H9 (cell line): ENCODE results near the gene ZNF547. TPM values are rescaled to one million over a fixed set of nuclear protein-coding genes. Genes with fewer than 3 reads are reported as not detected.

Experiments
- DNase-seq: peaks from one replicate; pipeline ENCODE4 v3.0.0-alpha.2; 2017
- H2AFZ ChIP-seq: one replicate; pipeline ENCODE4 v1.6.1; 2013; ENCODE audit warnings: mild to moderate bottlenecking, low read length, control low read depth, moderate library complexity
- H2AK5ac ChIP-seq: 2 replicates; pipeline ENCODE4 v1.6.1; 2013; ENCODE audit warnings: low read length, control low read depth, mixed read lengths; ENCODE audit not compliant: insufficient read length
- H2BK120ac ChIP-seq: one replicate; pipeline ENCODE4 v1.6.1; 2013; ENCODE audit warnings: low read depth, mild to moderate bottlenecking, low read length, control low read depth, inconsistent platforms; ENCODE audit not compliant: poor library complexity, severe bottlenecking
- H2BK12ac ChIP-seq: 2 replicates; pipeline ENCODE4 v1.6.1; 2013; ENCODE audit warnings: low read length, control low read depth, mixed read lengths, low read depth; ENCODE audit not compliant: insufficient read length
- H2BK15ac ChIP-seq: 2 replicates; pipeline ENCODE4 v1.6.1; 2013; ENCODE audit warnings: low read depth, low read length, control low read depth
- H2BK20ac ChIP-seq: one replicate; pipeline ENCODE4 v1.6.1; 2013; ENCODE audit warnings: low read depth, mild to moderate bottlenecking, low read length, control low read depth, inconsistent platforms; ENCODE audit not compliant: poor library complexity, severe bottlenecking
- H2BK5ac ChIP-seq: 2 replicates; pipeline ENCODE4 v1.6.1; 2013; ENCODE audit warnings: low read length, control low read depth, mixed read lengths; ENCODE audit not compliant: insufficient read length
- H3K14ac ChIP-seq: 2 replicates; pipeline ENCODE4 v1.6.1; 2013; ENCODE audit warnings: low read length, control low read depth; ENCODE audit not compliant: insufficient read depth
- H3K18ac ChIP-seq: 2 replicates; pipeline ENCODE4 v1.6.1; 2013; ENCODE audit warnings: low read depth, mild to moderate bottlenecking, mixed read lengths, low read length, control low read depth; ENCODE audit not compliant: insufficient read length
- H3K23ac ChIP-seq: 2 replicates; pipeline ENCODE4 v1.6.1; 2013; ENCODE audit warnings: low read length, control low read depth, mixed read lengths, low read depth; ENCODE audit not compliant: insufficient read length
- H3K23me2 ChIP-seq: 2 replicates; pipeline ENCODE4 v1.6.1; 2013; ENCODE audit warnings: low read depth, mild to moderate bottlenecking, mixed read lengths, low read length, control low read depth; ENCODE audit not compliant: insufficient read length, poor library complexity, severe bottlenecking
- H3K27ac ChIP-seq: 2 replicates; pipeline ENCODE4 v1.5.1; 2013; ENCODE audit warnings: low read length, control low read depth, mixed read lengths, low read depth; ENCODE audit not compliant: insufficient read length
- H3K27me3 ChIP-seq: 2 replicates; pipeline ENCODE4 v1.6.1; 2013; ENCODE audit warnings: low read length, control low read depth, inconsistent platforms; ENCODE audit not compliant: insufficient read depth
- H3K4ac ChIP-seq: 2 replicates; pipeline ENCODE4 v1.6.1; 2013; ENCODE audit warnings: low read depth, mild to moderate bottlenecking, control low read depth, inconsistent platforms, low read length, moderate library complexity
- H3K4me1 ChIP-seq: 2 replicates; pipeline ENCODE4 v1.6.1; 2013; ENCODE audit warnings: low read length, control low read depth, inconsistent platforms; ENCODE audit not compliant: insufficient read depth
- H3K4me2 ChIP-seq: 2 replicates; pipeline ENCODE4 v1.6.1; 2013; ENCODE audit warnings: low read length, control low read depth, mixed read lengths; ENCODE audit not compliant: insufficient read length, insufficient read depth
- H3K56ac ChIP-seq: 2 replicates; pipeline ENCODE4 v1.6.1; 2013; ENCODE audit warnings: low read depth, mild to moderate bottlenecking, mixed read lengths, low read length, control low read depth; ENCODE audit not compliant: insufficient read length
- H3K79me1 ChIP-seq: 2 replicates; pipeline ENCODE4 v1.6.1; 2013; ENCODE audit warnings: low read depth, mild to moderate bottlenecking, moderate library complexity, low read length, control low read depth, inconsistent platforms; ENCODE audit not compliant: insufficient read depth, poor library complexity, severe bottlenecking
- H3K79me2 ChIP-seq: 2 replicates; pipeline ENCODE4 v1.6.1; 2013; ENCODE audit warnings: low read length, control low read depth, inconsistent platforms; ENCODE audit not compliant: insufficient read depth
- H3K9ac ChIP-seq: 2 replicates; pipeline ENCODE4 v1.6.1; 2013; ENCODE audit warnings: low read length, control low read depth, mixed read lengths; ENCODE audit not compliant: insufficient read length; ENCODE audit errors: extremely low read depth
- H3K9me3 ChIP-seq: one replicate; pipeline ENCODE4 v1.6.1; 2013; ENCODE audit warnings: low read depth, low read length, inconsistent platforms; ENCODE audit not compliant: control insufficient read depth
- H3T11ph ChIP-seq: one replicate; pipeline ENCODE4 v1.6.1; 2013; ENCODE audit warnings: mild to moderate bottlenecking, low read length, control low read depth, inconsistent platforms
- H4K20me1 ChIP-seq: one replicate; pipeline ENCODE4 v1.6.1; 2013; ENCODE audit not compliant: control insufficient read depth, insufficient read length, insufficient read depth
- H4K5ac ChIP-seq: 2 replicates; pipeline ENCODE4 v1.6.1; 2013; ENCODE audit warnings: low read depth, mild to moderate bottlenecking, mixed read lengths, low read length, control low read depth; ENCODE audit not compliant: insufficient read length
- H4K8ac ChIP-seq: replicated peaks from 2 replicates; pipeline ENCODE4 v1.6.1; 2013; ENCODE audit warnings: low read length, control low read depth, mixed read lengths, low read depth; ENCODE audit not compliant: insufficient read length
- H4K91ac ChIP-seq: 2 replicates; pipeline ENCODE4 v1.6.1; 2013; ENCODE audit warnings: low read depth, mild to moderate bottlenecking, moderate library complexity, mixed read lengths, low read length, control low read depth; ENCODE audit not compliant: insufficient read length
- H3K27ac Mint-ChIP-seq, 3 experiments: 2 replicates in 2 of 3; 3 replicates in 1 of 3; pipeline ENCODE4 v1.8.0; 2020 to 2021; ENCODE audit warnings: mixed read lengths in 3 of 3, mild to moderate bottlenecking in 1 of 3, moderate library complexity in 1 of 3
- H3K27me3 Mint-ChIP-seq: 2 replicates; pipeline ENCODE4 v1.8.0; 2021; ENCODE audit warnings: low read depth, mild to moderate bottlenecking, moderate library complexity, mixed read lengths
- H3K36me3 Mint-ChIP-seq, 3 experiments: 2 replicates in 2 of 3; 3 replicates in 1 of 3; pipeline ENCODE4 v1.8.0; 2020 to 2021; ENCODE audit warnings: low read depth in 3 of 3, mixed read lengths in 3 of 3; ENCODE audit not compliant: insufficient read depth in 1 of 3
- H3K4me1 Mint-ChIP-seq, 2 experiments: 2 replicates each; pipeline ENCODE4 v1.8.0; 2020; ENCODE audit warnings: mixed read lengths in 2 of 2
- H3K4me3 Mint-ChIP-seq, 2 experiments: 2 replicates in 1 of 2; 3 replicates in 1 of 2; pipeline ENCODE4 v1.8.0; 2020 to 2021; ENCODE audit warnings: mild to moderate bottlenecking in 2 of 2, mixed read lengths in 2 of 2, moderate library complexity in 1 of 2
- H3K9me3 Mint-ChIP-seq, 2 experiments: 2 replicates in 1 of 2; 3 replicates in 1 of 2; pipeline ENCODE4 v1.8.0; 2020; ENCODE audit warnings: mild to moderate bottlenecking in 2 of 2, mixed read lengths in 2 of 2, moderate library complexity in 1 of 2
- WGBS: extraction: QIAGEN DNeasy Blood & Tissue Kit; methylation state at CpG from one replicate; pipeline ENCODE4 v1.1.7; 2013; ENCODE audit warnings: missing lambda C conversion rate, low lambda C conversion rate, mixed read lengths; ENCODE audit not compliant: insufficient read length; ENCODE audit errors: extremely low coverage; 5-methylcytosine and 5-hydroxymethylcytosine counted together
- total RNA-seq: library from RNA; stranded (reverse); gene quantifications from 2 replicates; pipeline ENCODE4 v1.2.1, GENCODE V29; 2021
- TF ChIP-seq, protein P1 (sequence below): fragments of 200-600 bp; sonication (generic); conservative IDR thresholded peaks from 3 replicates; pipeline ENCODE4 v1.8.0; 2021; ENCODE audit warnings: antibody characterized with exemption, mild to moderate bottlenecking

ZNF547 gene
- total RNA-seq, 1 experiment from 2014 or later = 3.8 TPM

DNA sequence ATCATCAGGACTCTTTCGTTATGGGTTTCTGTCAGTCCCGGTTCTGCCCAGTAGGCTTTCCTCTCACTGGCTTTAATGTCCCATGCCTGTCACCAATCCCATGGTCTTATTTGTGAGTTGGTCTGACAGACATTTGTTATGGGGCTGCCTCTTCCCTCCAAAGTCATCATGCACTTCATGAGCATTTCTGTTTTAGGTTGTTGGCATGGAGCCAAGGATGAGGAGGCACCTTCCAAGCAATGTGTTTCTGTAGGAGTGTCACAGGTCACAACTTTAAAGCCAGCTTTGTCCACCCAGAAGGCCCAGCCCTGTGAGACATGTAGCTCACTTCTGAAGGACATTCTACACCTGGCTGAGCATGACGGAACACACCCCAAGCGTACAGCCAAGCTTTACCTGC is 56.1 kb downstream of the ZNF547 start:
- Mint-ChIP-seq H3K9me3 (no peaks in the 10 kb centered on the region), H3K27me3 (no peaks in the 10 kb centered on the region), H3K4me3 (no peak overlapping the region), H3K4me1 (no peaks in the 10 kb centered on the region), H3K27ac (no peak overlapping the region), H3K36me3 (peaks cover 25 to 44% (median 30%) of the 10 kb centered on the region in 3 experiments)
- H2BK120ac ChIP-seq = no peak overlapping the region
- H3K23ac ChIP-seq = no peak overlapping the region
- H4K5ac ChIP-seq = no peak overlapping the region
- no peak overlapping the region for H4K91ac ChIP-seq
- H3K14ac ChIP-seq = no peak overlapping the region
- H3K4me2 ChIP-seq = no peak overlapping the region
- peaks cover 3% of the 10 kb centered on the region for H3K79me1 ChIP-seq
- no CpG with 5 or more reads among the region's 4 CpGs for WGBS
- no peak overlapping the region for H3K4ac ChIP-seq
- H3K27me3 ChIP-seq = no peaks in the 10 kb centered on the region
- H2BK15ac ChIP-seq = no peak overlapping the region
- no peak overlapping the region for H3T11ph ChIP-seq
- H2AK5ac ChIP-seq = no peak overlapping the region
- H3K4me1 ChIP-seq = no peaks in the 10 kb centered on the region
- no peaks in the 10 kb centered on the region for H3K79me2 ChIP-seq
- no peak overlapping the region for H3K18ac ChIP-seq
- H3K9me3 ChIP-seq = no peaks in the 10 kb centered on the region
- TF ChIP-seq, protein P1, sequence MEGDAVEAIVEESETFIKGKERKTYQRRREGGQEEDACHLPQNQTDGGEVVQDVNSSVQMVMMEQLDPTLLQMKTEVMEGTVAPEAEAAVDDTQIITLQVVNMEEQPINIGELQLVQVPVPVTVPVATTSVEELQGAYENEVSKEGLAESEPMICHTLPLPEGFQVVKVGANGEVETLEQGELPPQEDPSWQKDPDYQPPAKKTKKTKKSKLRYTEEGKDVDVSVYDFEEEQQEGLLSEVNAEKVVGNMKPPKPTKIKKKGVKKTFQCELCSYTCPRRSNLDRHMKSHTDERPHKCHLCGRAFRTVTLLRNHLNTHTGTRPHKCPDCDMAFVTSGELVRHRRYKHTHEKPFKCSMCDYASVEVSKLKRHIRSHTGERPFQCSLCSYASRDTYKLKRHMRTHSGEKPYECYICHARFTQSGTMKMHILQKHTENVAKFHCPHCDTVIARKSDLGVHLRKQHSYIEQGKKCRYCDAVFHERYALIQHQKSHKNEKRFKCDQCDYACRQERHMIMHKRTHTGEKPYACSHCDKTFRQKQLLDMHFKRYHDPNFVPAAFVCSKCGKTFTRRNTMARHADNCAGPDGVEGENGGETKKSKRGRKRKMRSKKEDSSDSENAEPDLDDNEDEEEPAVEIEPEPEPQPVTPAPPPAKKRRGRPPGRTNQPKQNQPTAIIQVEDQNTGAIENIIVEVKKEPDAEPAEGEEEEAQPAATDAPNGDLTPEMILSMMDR = no peak
- no peak overlapping the region for H3K9ac ChIP-seq
- no peak overlapping the region for H2AFZ ChIP-seq
- H3K56ac ChIP-seq = no peak overlapping the region
- no peak overlapping the region for H4K8ac ChIP-seq
- no peak overlapping the region for H2BK20ac ChIP-seq
- H3K27ac ChIP-seq = no peak overlapping the region
- no peaks in the 10 kb centered on the region for H4K20me1 ChIP-seq
- DNase-seq = no peak
- H2BK12ac ChIP-seq = no peak overlapping the region
- H3K23me2 ChIP-seq = no peaks in the 10 kb centered on the region
- H2BK5ac ChIP-seq = no peak overlapping the region
